ENCODE measurements around the gene TXNRD3. TPM values are rescaled to one million over a fixed set of nuclear protein-coding genes. Genes with fewer than 3 reads are reported as not detected.
A peak's percentile ranks its signal among the peaks of the same experiment; 100 is the strongest.

TXNRD3 gene
- total RNA-seq, 1 experiment from 2014 or later, result 12.9 TPM

DNA sequence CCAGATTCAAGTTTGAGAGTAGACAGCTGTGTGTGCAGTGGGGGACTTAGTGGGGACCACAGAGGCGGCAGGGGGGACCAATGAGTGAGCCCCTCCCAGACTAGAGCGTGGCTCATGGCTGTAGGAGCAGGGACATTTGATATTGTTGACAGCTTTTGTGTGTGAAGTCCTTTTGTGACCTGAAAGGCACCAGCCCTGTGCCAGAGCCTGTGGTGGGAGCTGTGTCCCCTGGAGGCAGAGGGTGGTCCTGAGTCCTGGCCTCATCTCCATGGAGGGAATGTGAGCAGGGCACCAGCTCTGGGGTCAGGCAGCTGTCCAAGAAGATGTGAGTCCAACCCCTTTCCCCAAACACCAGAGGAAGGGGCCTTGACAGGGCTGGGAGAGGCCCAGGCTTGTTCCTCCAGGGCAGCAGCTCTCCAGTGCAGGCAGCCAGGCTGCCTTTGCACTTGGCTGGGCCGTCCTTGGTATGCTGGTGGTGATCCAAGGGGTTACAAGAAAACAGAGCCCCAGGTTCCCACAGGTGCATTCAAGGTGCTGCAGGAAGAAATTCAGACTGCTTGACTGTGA is 86.1 kb downstream of the TXNRD3 start:
- H3K36me3 Mint-ChIP-seq (ENCODE audit: insufficient read depth, unreplicated experiment), result no peaks in the 10 kb centered on the region
- peaks cover 15% of the 10 kb centered on the region for H3K27me3 Mint-ChIP-seq (ENCODE audit: insufficient read depth, unreplicated experiment)
- no peaks in the 10 kb centered on the region for H3K9me3 Mint-ChIP-seq (ENCODE audit: unreplicated experiment)
- BruUV-seq (replicated peaks), result no TSS peak
- no peak for DNase-seq (ENCODE audit: unreplicated experiment)
- no peak overlapping the region for H3K4me3 Mint-ChIP-seq (ENCODE audit: unreplicated experiment)
- CTCF ChIA-PET, result no interaction called here
- intact Hi-C loops (cut with micrococcal nuclease), result no loop called here
- POLR2A ChIA-PET, result no interaction called here
- TF ChIP-seq CTCF (IDR thresholded peaks at IDR 0.05; ENCODE audit: unreplicated experiment), result no peak
- no peaks in the 10 kb centered on the region for H3K4me1 Mint-ChIP-seq (ENCODE audit: insufficient read depth, unreplicated experiment)
- H3K27ac Mint-ChIP-seq (ENCODE audit: low read depth, unreplicated experiment), result no peak overlapping the region

DNA sequence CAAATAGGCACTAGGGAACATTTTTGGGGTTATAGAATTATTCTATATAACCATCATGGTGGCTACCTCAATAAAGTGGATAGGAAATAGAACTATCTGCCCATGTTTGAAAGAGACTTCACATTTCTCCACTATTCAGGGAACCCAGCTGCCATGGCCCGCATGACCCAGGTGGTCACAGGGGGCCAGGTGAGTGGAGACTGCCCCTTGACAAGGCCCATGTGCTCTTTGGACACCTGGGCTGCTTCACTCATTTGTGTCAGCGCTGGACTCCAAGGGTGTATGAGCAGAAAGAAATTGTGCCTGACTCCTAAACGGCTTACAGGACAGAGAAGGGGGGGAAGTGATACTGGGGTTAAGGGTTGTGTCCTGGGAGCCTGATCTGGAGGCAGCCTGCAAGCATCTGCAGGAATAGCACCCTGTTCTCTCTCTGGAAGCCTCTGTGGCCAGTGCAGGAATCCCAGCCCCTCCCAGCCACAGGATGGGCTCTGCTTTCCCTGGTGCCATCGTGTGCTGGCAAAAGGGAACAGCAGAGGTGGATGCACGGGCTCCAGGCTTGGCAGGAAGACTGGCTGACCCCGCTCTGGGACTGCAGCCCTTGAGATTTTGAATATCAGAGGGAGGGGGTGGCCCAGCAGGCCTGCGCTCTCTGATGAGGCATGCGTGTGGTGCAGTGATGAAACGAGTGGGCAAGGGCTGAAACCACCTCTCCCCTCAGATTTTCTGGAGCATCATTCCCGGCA is 87.1 kb downstream of the TXNRD3 start:
- CTCF ChIA-PET, result no interaction called here
- no peak for TF ChIP-seq CTCF (IDR thresholded peaks at IDR 0.05; ENCODE audit: unreplicated experiment)
- Mint-ChIP-seq H3K9me3 (ENCODE audit: unreplicated experiment) (no peaks in the 10 kb centered on the region), H3K27ac (ENCODE audit: low read depth, unreplicated experiment) (no peak overlapping the region), H3K4me3 (ENCODE audit: unreplicated experiment) (no peak overlapping the region), H3K36me3 (ENCODE audit: insufficient read depth, unreplicated experiment) (no peaks in the 10 kb centered on the region), H3K4me1 (ENCODE audit: insufficient read depth, unreplicated experiment) (no peaks in the 10 kb centered on the region), H3K27me3 (ENCODE audit: insufficient read depth, unreplicated experiment) (peaks cover 25% of the 10 kb centered on the region)
- POLR2A ChIA-PET, result no interaction called here
- intact Hi-C loops (cut with micrococcal nuclease), result no loop called here
- DNase-seq (ENCODE audit: unreplicated experiment), result peak; percentile 9
- BruUV-seq (replicated peaks), result no TSS peak

- Mint-ChIP-seq H3K9me3 (ENCODE audit: unreplicated experiment) (no peaks in the 10 kb centered on the region), H3K27ac (ENCODE audit: low read depth, unreplicated experiment) (no peak overlapping the region), H3K4me3 (ENCODE audit: unreplicated experiment) (no peak overlapping the region), H3K4me1 (ENCODE audit: insufficient read depth, unreplicated experiment) (no peaks in the 10 kb centered on the region), H3K36me3 (ENCODE audit: insufficient read depth, unreplicated experiment) (no peaks in the 10 kb centered on the region), H3K27me3 (ENCODE audit: insufficient read depth, unreplicated experiment) (peaks cover 66% of the 10 kb centered on the region)
- TF ChIP-seq CTCF (IDR thresholded peaks at IDR 0.05; ENCODE audit: unreplicated experiment), result no peak
- no TSS peak for BruUV-seq (replicated peaks)
- intact Hi-C loops (cut with micrococcal nuclease), result no loop called here
- no peak for DNase-seq (ENCODE audit: unreplicated experiment)
- CTCF ChIA-PET, result interaction anchor here (0.5 to 2.4 kb wide), 2 partner anchors 26 to 40 kb away, joined by 3 to 6 read pairs; no protein-coding TSS in a partner anchor
- POLR2A ChIA-PET, result no interaction called here
These were observed 92.1 kb downstream of the TXNRD3 start for GRCh38 chr3:126562737-126563276.

- Mint-ChIP-seq H3K27me3 (ENCODE audit: insufficient read depth, unreplicated experiment) (peaks cover 47% of the 10 kb centered on the region), H3K4me1 (ENCODE audit: insufficient read depth, unreplicated experiment) (no peaks in the 10 kb centered on the region), H3K36me3 (ENCODE audit: insufficient read depth, unreplicated experiment) (no peaks in the 10 kb centered on the region), H3K4me3 (ENCODE audit: unreplicated experiment) (no peak within 1 kb of the TSS), H3K9me3 (ENCODE audit: unreplicated experiment) (no peaks in the 10 kb centered on the region), H3K27ac (ENCODE audit: low read depth, unreplicated experiment) (no peak within 1 kb of the TSS)
- no peak for TF ChIP-seq CTCF (IDR thresholded peaks at IDR 0.05; ENCODE audit: unreplicated experiment)
- DNase-seq (ENCODE audit: unreplicated experiment), result no peak
- BruUV-seq (replicated peaks), result no TSS peak
- intact Hi-C loops (cut with micrococcal nuclease), result no loop called here
- POLR2A ChIA-PET, result no interaction called here
- CTCF ChIA-PET, result no interaction called here
These were observed 96.4 kb downstream of the TXNRD3 start, which contains the start of gene C3orf22 for GRCh38 chr3:126558336-126559071. C3orf22 (minus strand) TSS chr3:126558932; CDS start chr3:126553390, 5,542 bp downstream.
